IPS-NIHi7 (cell line): Measurements from ENCODE around the gene ARTN.

Source experiments
- DNase-seq: peaks from one replicate; pipeline ENCODE4 v3.0.0; 2012; ENCODE audit warnings: mixed read lengths; ENCODE audit errors: extremely low spot score

The ARTN gene

DNA sequence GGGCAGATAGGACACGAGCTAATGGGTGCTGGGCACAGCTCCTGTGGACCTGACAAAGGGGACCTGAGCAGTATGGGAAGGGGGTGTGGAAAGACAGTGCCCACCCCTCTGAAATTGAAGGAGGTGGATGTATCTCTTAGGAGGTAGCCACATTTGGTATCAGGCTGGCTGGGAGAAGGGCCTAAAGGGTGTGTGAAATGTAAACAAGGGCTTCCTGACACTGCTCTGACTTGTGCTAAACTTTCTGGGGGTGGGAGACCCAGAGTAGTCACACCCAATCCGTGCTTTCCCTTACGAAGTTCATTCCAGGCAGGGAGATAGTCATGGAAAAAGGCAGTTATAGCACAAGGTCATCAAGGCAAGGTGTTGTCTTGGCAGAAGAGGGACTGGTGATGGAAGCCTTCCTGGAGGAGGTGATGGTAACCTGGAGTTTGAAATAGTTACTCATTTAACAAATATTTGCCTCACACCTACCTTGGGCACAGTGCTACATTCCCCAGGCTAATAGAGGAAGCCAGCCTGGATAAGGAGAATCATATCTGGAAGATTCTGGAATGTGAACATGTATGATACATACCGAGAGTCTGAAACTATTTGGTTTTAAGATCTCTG is 52.5 kb downstream of the ARTN start:
- DNase-seq: no peak

DNA sequence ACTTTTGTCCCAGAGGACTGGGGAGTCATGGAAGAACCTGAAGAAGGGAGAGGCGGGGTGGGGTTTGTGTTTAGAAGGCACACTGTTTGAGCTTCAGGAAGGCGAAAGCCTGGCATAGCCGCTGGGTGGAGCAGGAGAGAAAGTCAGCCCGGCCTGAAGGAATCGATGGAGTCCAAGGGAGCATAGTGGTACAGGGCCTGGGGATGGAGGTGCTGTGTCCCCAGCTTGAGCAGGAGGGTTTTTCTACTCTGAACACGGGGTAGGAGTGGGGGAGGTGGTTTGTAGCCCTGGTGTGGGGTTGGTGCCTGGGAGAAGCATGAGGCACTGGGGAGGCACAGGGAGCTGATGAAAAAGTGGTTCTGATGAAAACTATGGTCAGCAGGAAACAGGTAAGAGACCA is 53.1 kb downstream of the ARTN start:
- DNase-seq: no peak
